Naive thymus-derived CD8-positive, alpha-beta T cell (primary cell): ENCODE measurements around the gene MDC1. TPM values are rescaled to one million over a fixed set of nuclear protein-coding genes. Genes with fewer than 3 reads are reported as not detected.
"Not testable (repeated sequence)": the region's sequence is repeated elsewhere in the genome, so short reads cannot be mapped to it uniquely, and the experiment has no call there.

ENCODE experiments used
- ATAC-seq, 2 donors: fragments of 150-1000 bp; cut with Tn5 transposase in 1 of 2; sonication (Bioruptor Pico), chemical (Tn5 transposase) in 1 of 2; 1 replicate in 1 of 2; 2 replicates in 1 of 2; pipeline ENCODE4 v1.10.0; 2021; ENCODE audit warnings: mild to moderate bottlenecking in 2 of 2, moderate library complexity in 2 of 2
- POLR2A ChIA-PET: fragments of 350-600 bp; sonication (Branson Sonifier 250); formaldehyde crosslinking; loops from one replicate; lab custom pipeline; 2021; ENCODE audit warnings: antibody characterized with exemption; lab: Charles Lee
- DNase-seq, 10 donors: peaks; one replicate each; pipeline versions ENCODE4 v3.0.0 to v3.0.0-alpha.2; 2020 to 2022
- H3K27ac Mint-ChIP-seq, 10 donors: one replicate each; pipeline ENCODE4 v1.8.0; 2020 to 2022; ENCODE audit warnings: mild to moderate bottlenecking in 10 of 10, mixed read lengths in 10 of 10, moderate library complexity in 4 of 10, inconsistent platforms in 1 of 10
- H3K27me3 Mint-ChIP-seq, 5 donors: one replicate each; pipeline ENCODE4 v1.8.0; 2021 to 2022; ENCODE audit warnings: mixed read lengths in 5 of 5
- H3K36me3 Mint-ChIP-seq, 3 donors: one replicate each; pipeline ENCODE4 v1.8.0; 2020 to 2022; ENCODE audit warnings: mixed read lengths in 3 of 3, mild to moderate bottlenecking in 2 of 3, inconsistent platforms in 1 of 3
- H3K4me1 Mint-ChIP-seq, 4 donors: one replicate each; pipeline ENCODE4 v1.8.0; 2021 to 2022; ENCODE audit warnings: mixed read lengths in 4 of 4
- H3K4me3 Mint-ChIP-seq, 10 donors: one replicate each; pipeline ENCODE4 v1.8.0; 2020 to 2022; ENCODE audit warnings: mild to moderate bottlenecking in 10 of 10, mixed read lengths in 10 of 10, moderate library complexity in 6 of 10, inconsistent platforms in 1 of 10
- H3K9me3 Mint-ChIP-seq, 9 donors: one replicate each; pipeline ENCODE4 v1.8.0; 2020 to 2022; ENCODE audit warnings: mixed read lengths in 9 of 9, mild to moderate bottlenecking in 3 of 9, inconsistent platforms in 1 of 9, moderate library complexity in 1 of 9
- polyA plus RNA-seq, 3 donors: library from polyadenylated mRNA; unstranded; fragments of 300-500 nt; fragmentation: Illumina TruSeq; gene quantifications; one replicate each; pipeline ENCODE4 v1.2.3, GENCODE V29; 2021
- total RNA-seq, 8 experiments: library from RNA in 2 of 8; stranded (reverse) in 2 of 8; gene quantifications; one replicate each; pipeline ENCODE4 v1.2.3 and lab custom pipeline; 2021 to 2026

Gene MDC1
- total and polyA plus RNA-seq, 5 experiments from 2014 or later, result 1.3 to 54.9 (median 6.3) TPM

DNA sequence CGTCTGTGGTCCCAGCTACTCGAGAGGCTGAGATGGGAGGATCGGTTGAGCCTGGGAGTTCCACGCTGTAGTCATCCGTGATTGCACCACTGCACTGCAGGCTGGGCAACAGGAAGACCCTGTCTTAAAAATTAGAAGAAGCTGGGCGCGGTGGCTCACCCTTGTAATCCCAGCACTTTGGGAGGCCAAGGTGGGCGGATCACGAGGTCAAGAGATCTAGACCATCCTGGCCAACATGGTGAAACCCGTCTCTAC, 4.9 kb upstream of the MDC1 start:
- ATAC-seq, H3K27me3 Mint-ChIP-seq, H3K9me3 Mint-ChIP-seq, DNase-seq: not testable (repeated sequence)
- Mint-ChIP-seq H3K27ac (peak overlapping the region; percentile 82 to 99 (median 92)), H3K36me3 (peaks cover 0 to 42% (median 15%) of the 10 kb centered on the region in 3 donors), H3K4me3 (peak overlapping the region; percentile 87 to 99 (median 98)), H3K4me1 (peaks cover 30 to 72% (median 67%) of the 10 kb centered on the region in 4 donors)
- POLR2A ChIA-PET, result interaction anchor here (0.5 to 14.3 kb wide), 20 partner anchors 9 to 384 kb away, joined by 3 to 594 read pairs (median 6); partner anchors contain the start of genes C6orf136, DDR1, DHX16 and MRPS18B

DNA sequence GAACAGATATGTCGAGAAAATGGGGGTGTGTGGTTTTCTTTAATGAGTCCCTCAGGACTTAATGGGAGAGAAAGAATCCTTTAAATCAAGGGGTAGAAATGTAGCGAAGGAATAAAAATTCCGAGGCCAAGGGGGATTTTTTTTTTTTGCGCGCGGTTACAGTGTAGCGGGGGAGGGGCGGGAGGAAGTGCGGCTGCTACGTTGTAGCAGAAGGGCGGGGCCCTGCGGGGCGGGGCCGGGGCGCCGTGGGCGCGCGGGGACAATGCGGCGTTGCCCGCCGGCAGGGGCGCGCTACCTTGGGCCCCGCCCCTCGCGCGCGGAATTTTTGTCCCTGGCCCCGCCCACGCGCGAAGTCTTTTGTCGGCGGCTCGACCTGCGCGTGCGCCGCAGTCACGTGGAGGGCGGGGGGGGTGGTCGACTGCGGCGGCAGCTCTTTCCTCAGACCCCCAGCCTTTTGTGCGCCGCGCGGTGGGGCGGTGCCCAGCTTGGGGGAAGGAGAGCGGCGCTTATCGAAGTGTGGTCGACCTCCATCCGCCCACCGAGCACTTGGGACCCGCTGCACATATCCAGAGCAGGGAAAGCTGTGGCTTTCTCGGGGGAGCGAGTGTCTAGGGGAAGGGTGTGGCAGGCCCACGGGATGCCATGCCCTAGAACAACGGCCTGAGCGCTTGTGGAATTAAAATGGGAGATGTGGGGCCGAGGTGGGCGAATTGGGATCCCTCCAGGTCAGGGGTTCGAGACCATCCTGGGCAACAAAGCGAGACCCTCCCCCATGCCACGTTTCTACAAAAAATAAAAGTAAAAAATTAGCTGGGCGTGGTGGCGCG, 4.3 kb upstream of the MDC1 start:
- H3K27ac Mint-ChIP-seq, result peak overlapping the region; percentile 82 to 99 (median 96)
- POLR2A ChIA-PET, result interaction anchor here (0.5 to 14.3 kb wide), 20 partner anchors 9 to 385 kb away, joined by 3 to 594 read pairs (median 6); partner anchors contain the start of genes C6orf136, DDR1, DHX16 and MRPS18B
- H3K36me3 Mint-ChIP-seq, result peaks cover 0 to 39% (median 15%) of the 10 kb centered on the region in 3 donors
- peak overlapping the region; percentile 87 to 99 (median 98) for H3K4me3 Mint-ChIP-seq
- no peaks in the 10 kb centered on the region for H3K9me3 Mint-ChIP-seq
- no peaks in the 10 kb centered on the region for H3K27me3 Mint-ChIP-seq
- H3K4me1 Mint-ChIP-seq, result peaks cover 33 to 74% (median 71%) of the 10 kb centered on the region in 4 donors
- DNase-seq (peak; percentile 91 to 99 (median 96)), ATAC-seq (peak; percentile 25 to 34)

GRCh38 chr6:30720738-30721197, 3.7 kb upstream of the MDC1 start:
- DNase-seq (peak in 9 of 10 donors; percentile 23 to 75 (median 48)), ATAC-seq (no peak)
- Mint-ChIP-seq H3K4me1 (peaks cover 36 to 79% (median 72%) of the 10 kb centered on the region in 4 donors), H3K9me3 (no peaks in the 10 kb centered on the region), H3K4me3 (peak overlapping the region; percentile 87 to 99 (median 98)), H3K36me3 (peaks cover 0 to 36% (median 15%) of the 10 kb centered on the region in 3 donors), H3K27ac (peak overlapping the region; percentile 82 to 99 (median 96)), H3K27me3 (no peaks in the 10 kb centered on the region)
- POLR2A ChIA-PET, result interaction anchor here (1.2 to 14.3 kb wide), 9 partner anchors 10 to 229 kb away, joined by 3 to 594 read pairs (median 17); partner anchors contain the start of genes DDR1, DHX16, MRPS18B and NRM

DNA sequence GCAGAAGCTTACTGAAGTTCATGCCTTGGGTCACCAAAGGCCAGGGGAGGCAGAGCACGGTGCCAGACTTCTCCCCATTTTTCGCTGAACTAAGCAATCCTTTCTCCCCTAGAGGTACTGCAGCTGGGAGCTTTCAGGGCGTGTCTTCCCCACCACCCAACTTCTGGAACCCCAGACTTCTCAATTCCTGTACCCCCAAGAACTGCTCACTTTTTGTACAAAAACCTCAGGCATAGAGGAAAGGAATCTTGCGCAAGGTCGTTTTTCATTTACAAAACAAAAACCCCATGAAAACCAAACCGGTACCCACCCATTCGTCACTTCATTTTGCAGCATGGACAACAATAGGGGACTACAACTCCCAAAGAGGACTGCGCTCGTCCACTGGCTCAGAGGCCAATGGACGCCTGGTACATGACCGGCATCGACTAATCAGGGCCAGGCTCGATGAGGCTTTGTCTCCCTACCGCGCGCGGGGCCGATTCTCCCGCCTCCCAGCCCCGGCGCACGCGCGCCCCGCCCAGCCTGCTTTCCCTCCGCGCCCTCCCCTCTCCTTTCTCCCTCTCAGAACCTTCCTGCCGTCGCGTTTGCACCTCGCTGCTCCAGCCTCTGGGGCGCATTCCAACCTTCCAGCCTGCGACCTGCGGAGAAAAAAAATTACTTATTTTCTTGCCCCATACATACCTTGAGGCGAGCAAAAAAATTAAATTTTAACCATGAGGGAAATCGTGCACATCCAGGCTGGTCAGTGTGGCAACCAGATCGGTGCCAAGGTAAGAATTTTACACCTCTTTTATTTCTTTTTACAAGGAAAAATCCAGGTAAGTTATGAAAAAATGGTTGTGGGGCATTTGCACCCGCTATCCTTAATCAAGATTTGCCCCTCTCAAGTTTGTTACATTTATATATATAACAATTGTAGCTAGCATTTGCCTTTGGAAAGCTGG, 3.0 kb upstream of the MDC1 start, which contains the start of gene TUBB:
TUBB (plus strand) TSS at position 562 of the 947 bp plus-strand sequence; CDS start at position 717, 155 bp downstream.
- POLR2A ChIA-PET, result interaction anchor here (0.5 to 14.3 kb wide), 10 partner anchors 11 to 229 kb away, joined by 3 to 594 read pairs (median 14); partner anchors contain the start of genes DDR1, DHX16, MRPS18B and NRM
- peaks cover 0 to 36% (median 13%) of the 10 kb centered on the region in 3 donors for H3K36me3 Mint-ChIP-seq
- peak within 1 kb of the TSS; percentile 87 to 99 (median 98) for H3K4me3 Mint-ChIP-seq
- H3K4me1 Mint-ChIP-seq, result peaks cover 36 to 76% (median 68%) of the 10 kb centered on the region in 4 donors
- peak; percentile 66 to 68 for ATAC-seq
- no peaks in the 10 kb centered on the region for H3K9me3 Mint-ChIP-seq
- no peaks in the 10 kb centered on the region for H3K27me3 Mint-ChIP-seq
- peak; percentile 88 to 96 (median 94) for DNase-seq
- H3K27ac Mint-ChIP-seq, result peak within 1 kb of the TSS; percentile 82 to 99 (median 96)

- peaks cover 0 to 35% (median 16%) of the 10 kb centered on the region in 3 donors for H3K36me3 Mint-ChIP-seq
- H3K9me3 Mint-ChIP-seq, result no peaks in the 10 kb centered on the region
- DNase-seq, result no peak
- H3K4me1 Mint-ChIP-seq, result peaks cover 38 to 73% (median 67%) of the 10 kb centered on the region in 4 donors
- peak overlapping the region; percentile 82 to 99 (median 96) for H3K27ac Mint-ChIP-seq
- no peak for ATAC-seq
- POLR2A ChIA-PET, result interaction anchor here (0.9 to 14.3 kb wide), 6 partner anchors 11 to 228 kb away, joined by 3 to 594 read pairs (median 27); partner anchors contain the start of genes DHX16, MRPS18B, NRM and PPP1R10
- no peaks in the 10 kb centered on the region for H3K27me3 Mint-ChIP-seq
- peak overlapping the region; percentile 87 to 99 (median 98) for H3K4me3 Mint-ChIP-seq
Observed at GRCh38 chr6:30719356-30719755, 2.3 kb upstream of the MDC1 start.

- ATAC-seq, DNase-seq, H3K9me3 Mint-ChIP-seq, H3K27me3 Mint-ChIP-seq: not testable (repeated sequence)
- POLR2A ChIA-PET, result interaction anchor here (0.5 to 14.3 kb wide), 22 partner anchors 12 to 376 kb away, joined by 3 to 594 read pairs (median 5); partner anchors contain the start of genes ABCF1, DHX16, GNL1 and MRPS18B
- Mint-ChIP-seq H3K4me1 (peaks cover 36 to 60% (median 57%) of the 10 kb centered on the region in 4 donors), H3K27ac (peak overlapping the region; percentile 97 to 100 (median 99)), H3K36me3 (peaks cover 0 to 35% (median 17%) of the 10 kb centered on the region in 3 donors), H3K4me3 (peak overlapping the region; percentile 87 to 99 (median 97))
Observed at GRCh38 chr6:30717845-30718720, 1.0 kb upstream of the MDC1 start.

DNA sequence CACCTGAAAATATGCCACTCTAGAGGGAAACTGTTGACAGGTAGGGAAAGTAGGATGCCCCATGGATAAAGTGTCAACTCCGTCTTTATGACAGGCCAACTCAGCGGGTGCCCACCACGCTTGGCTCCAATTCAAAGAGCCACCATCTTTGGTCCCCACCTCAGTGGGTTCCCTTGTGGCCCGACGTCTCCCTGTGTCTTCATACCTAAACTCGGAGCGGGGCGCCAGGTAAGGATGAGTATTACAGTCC, 277 bp downstream of the MDC1 start:
- peaks cover 35 to 59% (median 57%) of the 10 kb centered on the region in 4 donors for H3K4me1 Mint-ChIP-seq
- POLR2A ChIA-PET, result interaction anchor here (0.6 to 14.3 kb wide), 22 partner anchors 11 to 650 kb away, joined by 3 to 594 read pairs (median 5); partner anchors contain the start of genes ABCF1, DHX16, GNL1 and MRPS18B
- ATAC-seq (no peak), DNase-seq (no peak)
- peaks cover 0 to 40% (median 24%) of the 10 kb centered on the region in 3 donors for H3K36me3 Mint-ChIP-seq
- H3K4me3 Mint-ChIP-seq, result peak overlapping the region; percentile 87 to 99 (median 97)
- peak overlapping the region; percentile 97 to 100 (median 99) for H3K27ac Mint-ChIP-seq
- H3K9me3 Mint-ChIP-seq, result no peaks in the 10 kb centered on the region
- H3K27me3 Mint-ChIP-seq, result no peaks in the 10 kb centered on the region

- H3K36me3 Mint-ChIP-seq, result peaks cover 0 to 54% (median 24%) of the 10 kb centered on the region in 3 donors
- H3K4me3 Mint-ChIP-seq, result no peak overlapping the region
- no peaks in the 10 kb centered on the region for H3K9me3 Mint-ChIP-seq
- POLR2A ChIA-PET, result interaction anchor here (14.3 kb wide), 1 partner anchor 36 kb away, joined by 594 read pairs; the partner anchor contains the start of gene DHX16
- H3K4me1 Mint-ChIP-seq, result peaks cover 30 to 52% (median 48%) of the 10 kb centered on the region in 4 donors
- H3K27ac Mint-ChIP-seq, result no peak overlapping the region
- DNase-seq, result no peak
- ATAC-seq, result no peak
- H3K27me3 Mint-ChIP-seq, result no peaks in the 10 kb centered on the region
Observed at GRCh38 chr6:30714263-30714662, 2.8 kb downstream of the MDC1 start.

GRCh38 chr6:30712441-30712945, 4.6 kb downstream of the MDC1 start:
- Mint-ChIP-seq H3K9me3 (no peaks in the 10 kb centered on the region), H3K4me3 (peak overlapping the region in 1 of 10 donors; percentile 34), H3K27ac (peak overlapping the region in 3 of 10 donors; percentile 56 to 83 (median 70)), H3K4me1 (peaks cover 32 to 43% (median 39%) of the 10 kb centered on the region in 4 donors), H3K36me3 (peaks cover 6 to 66% (median 25%) of the 10 kb centered on the region in 3 donors), H3K27me3 (no peaks in the 10 kb centered on the region)
- POLR2A ChIA-PET, result interaction anchor here (1.0 to 14.3 kb wide), 5 partner anchors 9 to 88 kb away, joined by 3 to 594 read pairs (median 4); partner anchors contain the start of gene DHX16
- ATAC-seq, result no peak
- DNase-seq, result no peak

GRCh38 chr6:30711758-30712380, 5.2 kb downstream of the MDC1 start:
- H3K9me3 Mint-ChIP-seq, result no peaks in the 10 kb centered on the region
- ATAC-seq (no peak), DNase-seq (no peak)
- peaks cover 31 to 37% (median 33%) of the 10 kb centered on the region in 4 donors for H3K4me1 Mint-ChIP-seq
- H3K27me3 Mint-ChIP-seq, result no peaks in the 10 kb centered on the region
- H3K36me3 Mint-ChIP-seq, result peaks cover 6 to 72% (median 28%) of the 10 kb centered on the region in 3 donors
- peak overlapping the region in 3 of 10 donors; percentile 26 to 36 (median 34) for H3K4me3 Mint-ChIP-seq
- POLR2A ChIA-PET, result interaction anchor here (0.6 to 14.3 kb wide), 6 partner anchors 8 to 89 kb away, joined by 3 to 594 read pairs (median 4); partner anchors contain the start of gene DHX16
- peak overlapping the region in 6 of 10 donors; percentile 26 to 83 (median 60) for H3K27ac Mint-ChIP-seq
